Cardiac septum (tissue), 1 donor: ENCODE results near the gene ZNF688. TPM values are rescaled to one million over a fixed set of nuclear protein-coding genes. Genes with fewer than 3 reads are reported as not detected.
"Not testable (repeated sequence)": the region's sequence is repeated elsewhere in the genome, so short reads cannot be mapped to it uniquely, and the experiment has no call there.

Experiments used
- DNase-seq: peaks from one replicate; pipeline ENCODE4 v3.0.0-alpha.2; 2020; ENCODE audit warnings: low spot score
- intact Hi-C: fragments of 100-400 bp; cut with DNase I; formaldehyde crosslinking; loops from one replicate; pipeline ENCODE4 v1.14.0; 2022
- total RNA-seq: library from RNA; stranded (reverse); fragmentation: NEBNext Ultra II Directional; extraction: Animal tissue kit (Norgen Biotek cat#: 25700); gene quantifications from one replicate; pipeline ENCODE4 v1.2.1, GENCODE V29; 2021
- donor health status: DM: no; HTN: no; CAD: no.

The ZNF688 gene
- total RNA-seq, 1 donor from 2014 or later, result 12.1 TPM

- intact Hi-C loops, result no loop called here
- DNase-seq, result peak; percentile 79
Observed at GRCh38 chr16:30539000-30539964, 32.2 kb downstream of the ZNF688 start.

GRCh38 chr16:30536391-30537024 lies 35.0 kb downstream of the ZNF688 start:
- intact Hi-C loops, DNase-seq: not testable (repeated sequence)

DNA sequence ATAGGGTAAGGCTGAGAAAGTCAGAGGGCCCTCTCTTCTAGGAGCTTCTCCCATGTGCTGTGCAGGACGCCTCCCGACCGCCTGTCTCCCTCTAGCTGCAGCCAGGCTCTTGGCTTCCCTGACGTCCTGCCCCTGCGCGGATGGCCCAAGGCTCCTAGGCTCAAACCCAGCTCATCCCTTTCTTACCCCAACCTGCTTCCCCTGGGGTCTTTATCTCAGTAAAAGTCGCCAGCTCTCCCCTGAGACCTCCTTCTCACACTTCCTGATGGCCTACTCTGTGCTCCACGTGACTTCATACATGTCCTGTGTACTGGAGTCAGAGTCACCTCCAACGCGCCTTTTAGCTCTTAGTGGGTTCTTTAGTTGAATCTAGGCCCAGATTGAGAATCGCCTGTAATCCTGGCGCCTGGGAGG lies 35.7 kb downstream of the ZNF688 start:
- intact Hi-C loops, result loop anchor here (1.0 to 2.0 kb wide), 2 partner anchors 23 to 49 kb away; partner anchors contain the start of genes ZNF764 and ZNF785
- no peak for DNase-seq

- intact Hi-C loops, result loop anchor here (1.0 to 2.0 kb wide), 2 partner anchors 23 to 50 kb away; partner anchors contain the start of genes ZNF764 and ZNF785
- no peak for DNase-seq
Observed at GRCh38 chr16:30535106-30535776, 36.3 kb downstream of the ZNF688 start.

DNA sequence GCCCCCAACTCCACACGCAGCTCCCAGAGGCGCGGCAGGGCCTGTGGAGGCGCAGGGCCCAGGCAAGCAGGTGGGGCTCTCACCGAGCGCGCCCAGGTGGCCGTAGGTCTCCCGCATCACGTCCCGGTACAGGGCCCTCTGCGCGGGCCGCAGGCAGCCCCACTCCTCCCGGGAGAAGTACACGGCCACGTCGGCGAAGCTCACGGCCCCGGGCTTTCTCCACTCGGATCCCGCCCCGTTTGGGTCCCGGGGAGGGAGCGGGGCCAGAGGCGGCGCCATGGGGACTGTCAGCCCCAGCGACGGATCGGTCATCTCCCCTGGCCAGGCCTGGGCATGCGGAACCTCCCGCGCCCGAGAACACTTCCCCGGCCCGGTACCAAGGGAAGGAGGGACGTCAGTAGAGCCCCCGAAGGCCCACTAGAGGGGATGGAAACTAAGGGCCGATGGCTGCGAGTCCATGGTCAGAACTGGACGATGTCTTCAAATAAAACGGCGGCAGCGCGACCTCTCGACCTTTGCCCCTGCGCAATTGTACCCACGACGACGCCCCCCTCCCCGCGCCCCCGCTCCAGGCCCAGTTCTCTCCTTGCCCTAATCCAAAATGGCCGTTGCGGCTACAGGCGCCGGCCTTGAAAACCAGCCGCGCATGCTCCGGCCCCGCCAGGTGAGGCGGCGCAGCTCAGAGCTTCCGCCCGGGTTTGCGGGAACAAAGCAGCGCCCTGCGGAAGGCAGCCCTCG lies 37.0 kb downstream of the ZNF688 start, which contains the start of gene ZNF747:
Gene ZNF747, minus strand, starts transcription at position 491 of the 738 bp plus-strand sequence. Its CDS starts 179 bp downstream, at position 312.
- intact Hi-C loops, result loop anchor here (1.0 to 5.0 kb wide), 4 partner anchors 24 to 116 kb away; partner anchors contain the start of genes DCTPP1, PRR14, ZNF764 and ZNF785
- peak; percentile 97 for DNase-seq

GRCh38 chr16:30533748-30534367 lies 37.7 kb downstream of the ZNF688 start:
- DNase-seq, result no peak
- intact Hi-C loops, result loop anchor here (1.0 to 5.0 kb wide), 3 partner anchors 51 to 116 kb away; partner anchors contain the start of genes DCTPP1, PRR14 and ZNF785

DNA sequence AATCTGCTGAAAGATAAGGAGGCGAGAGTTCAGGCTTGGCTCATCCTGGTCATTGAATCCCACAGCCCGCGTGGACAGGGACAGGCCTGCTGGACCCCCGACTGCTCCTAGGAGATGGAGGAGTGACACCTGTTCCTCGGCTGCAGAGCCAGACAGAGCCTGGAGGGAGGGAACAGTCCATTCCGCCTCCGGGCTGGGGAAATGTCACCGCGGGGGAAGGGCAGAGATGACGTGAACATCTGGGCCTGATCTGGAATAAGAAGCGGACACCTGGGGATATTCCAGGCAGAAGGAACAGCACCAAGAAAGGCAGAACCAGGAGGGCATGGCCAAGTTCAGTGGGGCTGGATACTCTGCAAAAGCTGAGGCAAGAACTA lies 38.4 kb downstream of the ZNF688 start:
- DNase-seq, result no peak
- intact Hi-C loops, result loop anchor here (5.0 kb wide), 1 partner anchor 101 kb away; the partner anchor contains the start of gene DCTPP1

- intact Hi-C loops, result loop anchor here (5.0 kb wide), 1 partner anchor 100 kb away; the partner anchor contains the start of gene DCTPP1
- DNase-seq, result no peak
Observed at GRCh38 chr16:30532285-30533145, 39.0 kb downstream of the ZNF688 start.

DNA sequence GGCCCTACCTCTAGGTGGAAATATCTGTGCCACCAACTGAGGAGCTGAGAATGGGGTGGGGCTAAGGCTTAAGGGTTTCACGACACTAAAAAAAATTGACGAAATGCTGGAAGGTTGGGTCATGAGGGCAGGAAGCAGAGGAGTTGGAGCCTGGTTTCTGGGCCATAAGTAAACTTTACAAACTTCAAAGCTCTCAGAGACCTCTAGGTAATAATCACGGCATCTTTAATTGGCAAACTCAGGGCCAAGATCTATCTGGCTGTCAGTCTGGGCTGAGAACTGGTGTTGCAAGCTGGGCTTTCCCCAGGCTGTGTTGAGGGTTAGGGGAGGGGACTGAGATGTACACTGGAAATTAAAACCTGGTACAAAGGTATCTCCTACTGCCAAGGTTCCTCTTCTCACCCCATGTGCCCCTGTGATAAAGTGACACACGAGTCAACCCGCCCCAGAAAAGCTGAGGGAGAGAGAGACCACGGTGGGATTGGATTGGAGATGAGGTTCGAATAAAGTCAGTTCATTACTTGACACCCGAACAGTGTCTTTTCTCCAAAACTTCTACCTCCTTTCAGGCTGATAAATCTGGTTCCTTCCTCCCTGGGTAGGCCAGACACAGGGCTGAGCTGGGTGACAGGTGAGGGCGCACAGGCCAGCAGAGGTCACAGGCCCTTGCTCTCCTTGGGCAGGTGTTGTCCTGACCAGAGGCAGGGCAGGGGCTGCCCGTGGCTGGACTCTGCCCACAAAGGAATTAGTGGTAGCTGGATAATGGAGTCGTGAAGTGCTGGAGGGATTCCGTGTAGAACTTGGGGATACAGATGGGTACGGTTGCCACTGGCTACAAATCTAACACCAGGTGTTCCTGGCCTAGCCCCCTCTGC lies 41.1 kb downstream of the ZNF688 start:
- intact Hi-C loops, result loop anchor here (5.0 kb wide), 1 partner anchor 98 kb away; the partner anchor contains the start of gene DCTPP1
- no peak for DNase-seq

DNA sequence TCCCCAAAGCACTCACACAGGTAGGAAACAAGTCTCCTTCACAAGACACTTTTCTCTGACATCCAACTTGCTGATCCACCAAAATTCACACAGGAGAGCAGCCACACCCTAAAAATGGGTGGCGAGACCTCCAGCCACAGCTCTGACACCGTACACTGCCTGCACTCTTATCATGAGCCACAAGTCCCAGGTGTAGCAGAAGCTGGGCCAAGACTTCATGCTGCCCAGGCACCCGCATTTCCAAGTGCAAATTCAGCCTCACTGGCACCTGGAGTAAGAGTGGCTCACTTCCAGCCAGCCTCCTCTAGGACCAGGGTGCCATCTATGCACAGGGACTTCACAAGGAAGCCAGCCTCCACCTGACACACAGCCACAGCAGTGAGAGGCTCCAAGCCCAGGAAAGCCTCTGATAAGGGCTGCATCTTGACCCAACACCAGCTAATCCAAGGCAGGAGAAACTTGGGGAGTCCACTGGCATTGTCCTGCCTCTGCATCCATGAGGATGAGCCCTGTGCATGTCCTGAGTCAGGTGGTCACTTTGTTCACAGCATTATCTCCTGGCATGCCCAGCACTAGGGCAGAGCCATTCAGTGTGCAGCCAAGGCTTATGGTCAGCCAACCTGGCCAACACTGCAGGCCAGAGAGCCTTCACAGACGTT lies 42.6 kb downstream of the ZNF688 start:
- intact Hi-C loops, result loop anchor here (5.0 kb wide), 1 partner anchor 82 kb away; the partner anchor contains the start of gene SEPHS2
- no peak for DNase-seq

GRCh38 chr16:30527635-30528178 lies 43.8 kb downstream of the ZNF688 start:
- no peak for DNase-seq
- intact Hi-C loops, result loop anchor here (5.0 kb wide), 1 partner anchor 80 kb away; the partner anchor contains the start of gene SEPHS2

- intact Hi-C loops, result loop anchor here (5.0 kb wide), 1 partner anchor 80 kb away; the partner anchor contains the start of gene SEPHS2
- DNase-seq, result peak; percentile 100
Observed at GRCh38 chr16:30526823-30527634, 44.5 kb downstream of the ZNF688 start.

GRCh38 chr16:30526137-30526822 lies 45.2 kb downstream of the ZNF688 start, which contains the start of gene ZNF768:
TSS of gene ZNF768 (minus strand) at chr16:30526566. CDS start at chr16:30526413, 153 bp downstream.
- DNase-seq, result peak; percentile 81
- intact Hi-C loops, result loop anchor here (5.0 kb wide), 1 partner anchor 79 kb away; the partner anchor contains the start of gene SEPHS2

DNA sequence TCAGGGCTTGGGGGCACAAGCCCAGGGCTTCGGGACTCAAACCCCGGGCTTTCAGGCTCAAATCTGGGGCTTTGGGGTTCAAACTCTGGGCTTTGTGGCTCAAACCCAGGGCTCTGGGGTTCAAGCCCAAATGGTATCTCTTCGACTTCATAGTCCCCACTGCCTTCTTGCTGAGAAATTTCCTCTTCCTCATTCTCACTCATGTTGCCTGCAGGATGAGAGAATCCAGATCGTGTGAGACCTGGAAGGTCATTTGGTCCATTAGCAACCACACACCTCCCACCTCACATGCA lies 45.7 kb downstream of the ZNF688 start:
- intact Hi-C loops, result loop anchor here (5.0 kb wide), 1 partner anchor 78 kb away; the partner anchor contains the start of gene SEPHS2
- DNase-seq, result no peak
